Dermis microvascular lymphatic vessel endothelial cell (primary cell): Measurements from ENCODE around the gene DOCK10. TPM values are rescaled to one million over a fixed set of nuclear protein-coding genes. Genes with fewer than 3 reads are reported as not detected.

Experiments
- DNase-seq, 2 donors: peaks; one replicate each; pipeline versions ENCODE4 v3.0.0 to v3.0.0-alpha.2; 2010; ENCODE audit warnings: low read depth in 2 of 2
- total RNA-seq: library from RNA; depleted of rRNA; stranded (reverse); fragments of >200 nt; gene quantifications from 2 replicates; pipeline ENCODE4 v1.2.1, GENCODE V29; 2014

Gene DOCK10
- total RNA-seq, 1 donor from 2014 or later = 4.6 TPM

GRCh38 chr2:224722250-224722649 is 320.0 kb downstream of the DOCK10 start:
- DNase-seq = no peak

GRCh38 chr2:224716921-224717320 is 325.3 kb downstream of the DOCK10 start:
- no peak for DNase-seq

- no peak for DNase-seq
Observed at GRCh38 chr2:224716201-224716600, 326.1 kb downstream of the DOCK10 start, which contains the start of gene CCDC195. CCDC195 (minus strand) TSS chr2:224716365; CDS start chr2:224716365, 0 bp downstream.
